Parathyroid adenoma (tissue), 2 donors: ENCODE results near the gene RTN4.
A peak's percentile ranks its signal among the peaks of the same experiment; 100 is the strongest.

Experiments
- H2AFZ ChIP-seq: fragments of 300-600 bp; sonication (generic); one replicate; pipeline ENCODE4 v1.7.0; 2017; ENCODE audit warnings: antibody characterized with exemption, mild to moderate bottlenecking
- H3K27ac ChIP-seq: fragments of 300-600 bp; sonication (generic); one replicate; pipeline ENCODE4 v1.7.0; 2017
- H3K27me3 ChIP-seq: fragments of 300-600 bp; sonication (generic); one replicate; pipeline ENCODE4 v1.7.0; 2017; ENCODE audit warnings: low read length; ENCODE audit not compliant: control insufficient read depth, insufficient read depth
- H3K36me3 ChIP-seq: fragments of 300-600 bp; sonication (generic); one replicate; pipeline ENCODE4 v1.7.0; 2017; ENCODE audit warnings: low read length; ENCODE audit not compliant: control insufficient read depth, insufficient read depth
- H3K4me1 ChIP-seq: fragments of 300-600 bp; sonication (generic); one replicate; pipeline ENCODE4 v1.7.0; 2017; ENCODE audit warnings: control low read depth
- H3K4me2 ChIP-seq: fragments of 300-600 bp; sonication (generic); one replicate; pipeline ENCODE4 v1.7.0; 2017; ENCODE audit warnings: low read length
- H3K4me3 ChIP-seq: fragments of 300-600 bp; sonication (generic); one replicate; pipeline ENCODE4 v1.7.0; 2017; ENCODE audit warnings: low read depth, low read length
- H3K79me2 ChIP-seq: fragments of 300-600 bp; sonication (generic); one replicate; pipeline ENCODE4 v1.7.0; 2017; ENCODE audit warnings: control low read depth
- H3K9ac ChIP-seq: fragments of 300-600 bp; sonication (generic); one replicate; pipeline ENCODE4 v1.7.0; 2017; ENCODE audit warnings: mild to moderate bottlenecking
- H3K9me3 ChIP-seq: fragments of 300-600 bp; sonication (generic); one replicate; pipeline ENCODE4 v1.7.0; 2017; ENCODE audit warnings: low read length; ENCODE audit not compliant: control insufficient read depth
- CTCF ChIP-seq: fragments of 300-600 bp; sonication (generic); IDR thresholded peaks from one replicate; pipeline ENCODE4 v1.7.0; 2017; ENCODE audit warnings: antibody characterized with exemption, mild to moderate bottlenecking
- donor health status: primary hyperparathyroidism.

Gene RTN4

GRCh38 chr2:55050100-55050994 lies at the start of gene RTN4:
Gene RTN4, minus strand, starts transcription at chr2:55050451. Its CDS starts 151 bp downstream, at chr2:55050300.
- no peaks in the 10 kb centered on the region for H3K9me3 ChIP-seq
- peak; percentile 13 for TF ChIP-seq CTCF
- H3K79me2 ChIP-seq, result peaks cover 12% of the 10 kb centered on the region
- peak within 1 kb of the TSS; percentile 81 for H3K4me3 ChIP-seq
- H3K4me2 ChIP-seq, result peak within 1 kb of the TSS; percentile 78
- no peaks in the 10 kb centered on the region for H3K27me3 ChIP-seq
- H3K27ac ChIP-seq, result peak within 1 kb of the TSS; percentile 81
- peaks cover 12% of the 10 kb centered on the region for H3K4me1 ChIP-seq
- peak within 1 kb of the TSS; percentile 79 for H2AFZ ChIP-seq
- peak within 1 kb of the TSS; percentile 13 for H3K9ac ChIP-seq
- H3K36me3 ChIP-seq, result no peaks in the 10 kb centered on the region

- Histone ChIP-seq H3K9ac (no peak overlapping the region), H3K27ac (no peak overlapping the region), H3K36me3 (no peaks in the 10 kb centered on the region), H3K4me1 (peaks cover 19% of the 10 kb centered on the region), H3K27me3 (no peaks in the 10 kb centered on the region), H3K79me2 (no peaks in the 10 kb centered on the region), H2AFZ (no peak overlapping the region), H3K4me2 (no peak overlapping the region), H3K4me3 (no peak overlapping the region), H3K9me3 (no peaks in the 10 kb centered on the region)
- no peak for TF ChIP-seq CTCF
Observed at GRCh38 chr2:55099493-55099877, 49.2 kb upstream of the RTN4 start.

GRCh38 chr2:55097461-55098410 lies 47.5 kb upstream of the RTN4 start:
- Histone ChIP-seq H3K9ac (no peak overlapping the region), H3K27ac (no peak overlapping the region), H3K36me3 (no peaks in the 10 kb centered on the region), H3K4me1 (peaks cover 19% of the 10 kb centered on the region), H3K27me3 (no peaks in the 10 kb centered on the region), H2AFZ (peak overlapping the region; percentile 71), H3K4me3 (no peak overlapping the region), H3K4me2 (no peak overlapping the region), H3K79me2 (no peaks in the 10 kb centered on the region), H3K9me3 (no peaks in the 10 kb centered on the region)
- TF ChIP-seq CTCF, result no peak

- Histone ChIP-seq H3K9me3 (no peaks in the 10 kb centered on the region), H3K79me2 (no peaks in the 10 kb centered on the region), H3K27ac (no peak overlapping the region), H2AFZ (peak overlapping the region; percentile 71), H3K27me3 (no peaks in the 10 kb centered on the region), H3K4me3 (no peak overlapping the region), H3K9ac (no peak overlapping the region), H3K4me2 (no peak overlapping the region), H3K4me1 (peaks cover 19% of the 10 kb centered on the region), H3K36me3 (no peaks in the 10 kb centered on the region)
- no peak for TF ChIP-seq CTCF
Observed at GRCh38 chr2:55097082-55097460, 46.8 kb upstream of the RTN4 start.
